Upper lobe of left lung (tissue), 6 donors: Measurements from ENCODE around the gene IMMP2L. TPM values are rescaled to one million over a fixed set of nuclear protein-coding genes. Genes with fewer than 3 reads are reported as not detected.

Experiments
- ATAC-seq, 2 donors: fragments of 200-7000 bp; cut with Tn5 transposase; one replicate each; pipeline ENCODE4 v1.9.1; 2022; ENCODE audit warnings: mild to moderate bottlenecking in 2 of 2, moderate library complexity in 2 of 2; ENCODE audit not compliant: low FRiP score in 2 of 2
- DNase-seq, 2 donors: peaks; one replicate each; pipeline ENCODE4 v3.0.0-alpha.2; 2019 to 2020
- H3K27ac ChIP-seq, 4 donors: fragments of 200-600 bp; sonication (generic); one replicate each; pipeline ENCODE4 v1.5.1; 2016 to 2019
- H3K27me3 ChIP-seq, 4 donors: fragments of 200-600 bp; sonication (generic); one replicate each; pipeline ENCODE4 v1.5.1; 2017 to 2019
- H3K36me3 ChIP-seq, 4 donors: fragments of 200-600 bp; sonication (generic); one replicate each; pipeline ENCODE4 v1.5.1; 2016 to 2019
- H3K4me1 ChIP-seq, 4 donors: fragments of 200-600 bp; sonication (generic); one replicate each; pipeline ENCODE4 v1.5.1; 2018 to 2019
- H3K4me3 ChIP-seq, 4 donors: fragments of 200-600 bp; sonication (generic); one replicate each; pipeline ENCODE4 v1.5.1; 2017 to 2019; ENCODE audit warnings: mild to moderate bottlenecking in 2 of 4, moderate library complexity in 1 of 4
- H3K9me3 ChIP-seq, 4 donors: fragments of 200-600 bp; sonication (generic); one replicate each; pipeline ENCODE4 v1.5.1; 2018 to 2019
- CTCF ChIP-seq, 6 experiments: fragments of 450-650 bp in 4 of 6; fragments of 200-600 bp in 2 of 6; sonication (generic) in 2 of 6; IDR thresholded peaks; one replicate each; pipeline ENCODE4 v1.5.1; 2016 to 2019; ENCODE audit warnings: antibody characterized with exemption in 6 of 6
- EP300 ChIP-seq, 4 donors: sonication (generic); formaldehyde crosslinking; IDR thresholded peaks; one replicate each; pipeline ENCODE4 v1.5.1; 2017; ENCODE audit warnings: antibody characterized with exemption in 4 of 4, control low read depth in 2 of 4
- POLR2A ChIP-seq, 4 donors: fragments of 450-650 bp; IDR thresholded peaks; one replicate each; pipeline ENCODE4 v1.5.1; 2016 to 2017; ENCODE audit warnings: antibody characterized with exemption in 4 of 4, mild to moderate bottlenecking in 2 of 4
- POLR2AphosphoS5 ChIP-seq, 2 donors: sonication (generic); formaldehyde crosslinking; IDR thresholded peaks; one replicate each; pipeline ENCODE4 v1.5.1; 2017; ENCODE audit warnings: antibody characterized with exemption in 2 of 2
- WGBS, 2 donors: methylation state at CpG; one replicate each; pipeline ENCODE4 v1.1.5; 2017 to 2018; 5-methylcytosine and 5-hydroxymethylcytosine counted together
- total RNA-seq, 6 donors: library from RNA; depleted of rRNA in 4 of 6; stranded (reverse); fragments of >200 nt in 4 of 6; gene quantifications; one replicate each; pipeline versions ENCODE4 v1.1.0 to v1.2.1, GENCODE V29; 2016 to 2021
- donor health status: DM: no; HTN: no; CAD: no; lungs with moderate emphysema.
- donor health status: DM: no; HTN: yes; CAD: no; lungs with severe emphysema.

IMMP2L gene
- total RNA-seq, 6 donors from 2014 or later, result 7.1 to 17.5 (median 11.3) TPM

GRCh38 chr7:110852156-110852940, 709.9 kb downstream of the IMMP2L start:
- Histone ChIP-seq H3K27ac (no peak overlapping the region), H3K27me3 (no peaks in the 10 kb centered on the region), H3K9me3 (no peaks in the 10 kb centered on the region), H3K4me1 (no peaks in the 10 kb centered on the region), H3K36me3 (no peaks in the 10 kb centered on the region), H3K4me3 (no peak overlapping the region)
- ATAC-seq, result no peak
- WGBS, 2 donors, result 76% methylated on average over 4 of the region's 4 CpGs
- no peak for TF ChIP-seq EP300 (IDR thresholded peaks at IDR 0.05)
- TF ChIP-seq POLR2A (IDR thresholded peaks at IDR 0.05), result no peak
- no peak for TF ChIP-seq POLR2AphosphoS5 (IDR thresholded peaks at IDR 0.05)
- no peak for TF ChIP-seq CTCF (IDR thresholded peaks at IDR 0.05)
- no peak for DNase-seq

GRCh38 chr7:110850224-110850623, 712.1 kb downstream of the IMMP2L start:
- Histone ChIP-seq H3K36me3 (no peaks in the 10 kb centered on the region), H3K4me3 (no peak overlapping the region), H3K27ac (no peak overlapping the region), H3K4me1 (no peaks in the 10 kb centered on the region), H3K9me3 (no peaks in the 10 kb centered on the region), H3K27me3 (no peaks in the 10 kb centered on the region)
- ATAC-seq (no peak), DNase-seq (no peak)
- WGBS, 2 donors, result 94 to 95% methylated on average over 3 of the region's 3 CpGs
- TF ChIP-seq EP300 (IDR thresholded peaks at IDR 0.05) (no peak), CTCF (IDR thresholded peaks at IDR 0.05) (no peak), POLR2A (IDR thresholded peaks at IDR 0.05) (no peak), POLR2AphosphoS5 (IDR thresholded peaks at IDR 0.05) (no peak)

- Histone ChIP-seq H3K36me3 (no peaks in the 10 kb centered on the region), H3K4me3 (no peak overlapping the region), H3K27me3 (no peaks in the 10 kb centered on the region), H3K9me3 (no peaks in the 10 kb centered on the region), H3K4me1 (no peaks in the 10 kb centered on the region), H3K27ac (no peak overlapping the region)
- TF ChIP-seq POLR2A (IDR thresholded peaks at IDR 0.05) (no peak), CTCF (IDR thresholded peaks at IDR 0.05) (no peak), EP300 (IDR thresholded peaks at IDR 0.05) (no peak), POLR2AphosphoS5 (IDR thresholded peaks at IDR 0.05) (no peak)
- no peak for DNase-seq
- WGBS, 2 donors, result 84 to 87% methylated on average over 4 of the region's 4 CpGs
- no peak for ATAC-seq
Observed at GRCh38 chr7:110842796-110843195, 719.5 kb downstream of the IMMP2L start.

GRCh38 chr7:110841840-110842545, 720.3 kb downstream of the IMMP2L start:
- Histone ChIP-seq H3K4me3 (no peak overlapping the region), H3K36me3 (no peaks in the 10 kb centered on the region), H3K27ac (no peak overlapping the region), H3K4me1 (no peaks in the 10 kb centered on the region), H3K27me3 (no peaks in the 10 kb centered on the region), H3K9me3 (no peaks in the 10 kb centered on the region)
- ATAC-seq (no peak), DNase-seq (no peak)
- WGBS, 2 donors, result 65 to 71% methylated on average over 3 of the region's 3 CpGs
- no peak for TF ChIP-seq POLR2AphosphoS5 (IDR thresholded peaks at IDR 0.05)
- TF ChIP-seq CTCF (IDR thresholded peaks at IDR 0.05), result no peak
- TF ChIP-seq EP300 (IDR thresholded peaks at IDR 0.05), result no peak
- TF ChIP-seq POLR2A (IDR thresholded peaks at IDR 0.05), result no peak
